Measurements from ENCODE around the gene ZFAND2B.

- TF ChIP-seq POLR2A (IDR thresholded peaks at IDR 0.05; ENCODE audit: low read depth, low read length), result no peak
- no peak for TF ChIP-seq POLR2AphosphoS5 (IDR thresholded peaks at IDR 0.05; ENCODE audit: low read depth, low read length)
- TF ChIP-seq TAF1 (IDR thresholded peaks at IDR 0.05; ENCODE audit: low read depth, low read length), result no peak
Observed at GRCh38 chr2:219180961-219181360, 25.6 kb upstream of the ZFAND2B start.
